Smooth muscle cell (in vitro differentiated cells): ENCODE data around the gene ROPN1B. TPM values are rescaled to one million over a fixed set of nuclear protein-coding genes. Genes with fewer than 3 reads are reported as not detected.
"Not testable (repeated sequence)": the region's sequence is repeated elsewhere in the genome, so short reads cannot be mapped to it uniquely, and the experiment has no call there.

ENCODE experiments used
- DNase-seq: peaks from one replicate; lab custom pipeline; 2025; ENCODE audit not compliant: unreplicated experiment; lab: John Stamatoyannopoulos, UW
- H2AFZ ChIP-seq: fragments of 200-600 bp; sonication (generic); 2 replicates; pipeline ENCODE4 v1.6.0; 2016; ENCODE audit warnings: antibody characterized with exemption, low read depth, mild to moderate bottlenecking
- H3F3A ChIP-seq: fragments of 200-600 bp; sonication (generic); 2 replicates; pipeline ENCODE4 v1.6.0; 2017; ENCODE audit warnings: antibody characterized with exemption, low read depth
- H3K27ac ChIP-seq: fragments of 200-600 bp; sonication (generic); 2 replicates; pipeline ENCODE4 v1.5.1; 2016; ENCODE audit warnings: low read depth, mild to moderate bottlenecking
- H3K27me3 ChIP-seq: fragments of 200-600 bp; sonication (generic); 2 replicates; pipeline ENCODE4 v1.6.1; 2016; ENCODE audit warnings: low read depth, mild to moderate bottlenecking
- H3K36me3 ChIP-seq: fragments of 200-600 bp; sonication (generic); 2 replicates; pipeline ENCODE4 v1.5.1; 2016; ENCODE audit warnings: low read depth
- H3K4me1 ChIP-seq: fragments of 200-600 bp; sonication (generic); 2 replicates; pipeline ENCODE4 v1.5.1; 2016; ENCODE audit warnings: low read depth
- H3K4me2 ChIP-seq: fragments of 200-600 bp; sonication (generic); 2 replicates; pipeline ENCODE4 v1.6.0; 2016; ENCODE audit warnings: mild to moderate bottlenecking
- H3K4me3 ChIP-seq: fragments of 200-600 bp; sonication (generic); 2 replicates; pipeline ENCODE4 v1.5.1; 2016; ENCODE audit warnings: mild to moderate bottlenecking
- H3K79me2 ChIP-seq: fragments of 200-600 bp; sonication (generic); 2 replicates; pipeline ENCODE4 v1.6.0; 2016; ENCODE audit warnings: low read depth, mild to moderate bottlenecking
- H3K9ac ChIP-seq: fragments of 200-600 bp; sonication (generic); 2 replicates; pipeline ENCODE4 v1.6.0; 2016; ENCODE audit warnings: low read depth
- H3K9me3 ChIP-seq: fragments of 200-600 bp; sonication (generic); replicated peaks from 2 replicates; pipeline ENCODE4 v1.5.1; 2016; ENCODE audit warnings: low read depth
- H4K20me1 ChIP-seq: fragments of 200-600 bp; sonication (generic); 2 replicates; pipeline ENCODE4 v1.6.0; 2016; ENCODE audit warnings: low read depth
- CTCF ChIP-seq: fragments of 200-600 bp; sonication (generic); IDR thresholded peaks from 2 replicates; pipeline ENCODE4 v1.5.1; 2017; ENCODE audit warnings: borderline replicate concordance, mild to moderate bottlenecking, antibody characterized with exemption; ENCODE audit not compliant: insufficient read depth, poor library complexity, severe bottlenecking
- WGBS: methylation state at CpG from one replicate; pipeline ENCODE4 v1.1.7; 2016; ENCODE audit warnings: low lambda C conversion rate; 5-methylcytosine and 5-hydroxymethylcytosine counted together
- polyA plus RNA-seq: library from polyadenylated mRNA; unstranded; fragments of >200 nt; fragmentation: Nextera tagmentation; extraction: Ambion mirVana; gene quantifications from 2 replicates; pipeline ENCODE4 v1.2.1, GENCODE V29; 2016
- total RNA-seq: library from RNA; depleted of rRNA; stranded (reverse); fragments of >200 nt; gene quantifications from 2 replicates; pipeline ENCODE4 v1.2.3, GENCODE V29; 2014

Gene ROPN1B
- total and polyA plus RNA-seq, 2 experiments from 2014 or later: not detected

- not testable (repeated sequence) for H3K9me3 ChIP-seq, H3K27ac ChIP-seq, H3K36me3 ChIP-seq, H3K4me2 ChIP-seq, H2AFZ ChIP-seq, H3K9ac ChIP-seq, H3K79me2 ChIP-seq, H4K20me1 ChIP-seq, H3K4me1 ChIP-seq, H3K27me3 ChIP-seq, H3F3A ChIP-seq, H3K4me3 ChIP-seq
- peak; percentile 9 for DNase-seq
- peak; percentile 52 for TF ChIP-seq CTCF
- WGBS: 44% methylated on average over 22 of the region's 22 CpGs
These were observed 40.0 kb upstream of the ROPN1B start for GRCh38 chr3:125928771-125929545.

- H3K27ac ChIP-seq, H3K36me3 ChIP-seq, DNase-seq, H3K79me2 ChIP-seq, H3K4me3 ChIP-seq, H3K4me1 ChIP-seq, H4K20me1 ChIP-seq, H3K9ac ChIP-seq, H3F3A ChIP-seq, H3K27me3 ChIP-seq, H3K4me2 ChIP-seq, H2AFZ ChIP-seq, H3K9me3 ChIP-seq: not testable (repeated sequence)
- 81% methylated on average over 5 of the region's 5 CpGs for WGBS
These were observed 39.2 kb upstream of the ROPN1B start for GRCh38 chr3:125929765-125930164.

GRCh38 chr3:125931355-125931880 is 37.6 kb upstream of the ROPN1B start:
- not testable (repeated sequence) for H3K4me3 ChIP-seq, H3K9ac ChIP-seq, DNase-seq, H3K4me1 ChIP-seq, H3K36me3 ChIP-seq, H3K27me3 ChIP-seq, H2AFZ ChIP-seq, H4K20me1 ChIP-seq, H3K79me2 ChIP-seq, H3K9me3 ChIP-seq, H3K4me2 ChIP-seq, H3F3A ChIP-seq, H3K27ac ChIP-seq
- 67% methylated on average over 14 of the region's 14 CpGs for WGBS

- H3K27ac ChIP-seq, H3K9me3 ChIP-seq, H3K27me3 ChIP-seq, H4K20me1 ChIP-seq, H3F3A ChIP-seq, H3K4me1 ChIP-seq, DNase-seq, H3K79me2 ChIP-seq, H3K36me3 ChIP-seq, H3K4me3 ChIP-seq, H3K4me2 ChIP-seq, H2AFZ ChIP-seq: not testable (repeated sequence)
- H3K9ac ChIP-seq: peak overlapping the region; percentile 22
- WGBS: 87% methylated on average over 17 of the region's 17 CpGs
These were observed 35.4 kb upstream of the ROPN1B start for GRCh38 chr3:125933397-125934173.

GRCh38 chr3:125935252-125935874 is 33.6 kb upstream of the ROPN1B start:
- not testable (repeated sequence) for H2AFZ ChIP-seq, H3K27me3 ChIP-seq, DNase-seq, H3K4me1 ChIP-seq, H3K36me3 ChIP-seq, H3K79me2 ChIP-seq, H3F3A ChIP-seq, H3K4me2 ChIP-seq, H3K27ac ChIP-seq, H3K4me3 ChIP-seq, H4K20me1 ChIP-seq, H3K9ac ChIP-seq, H3K9me3 ChIP-seq
- whole genome bisulfite sequencing: 91% methylated on average over 10 of the region's 10 CpGs
